H1 (cell line): Measurements from ENCODE around the gene ABL2. TPM values are rescaled to one million over a fixed set of nuclear protein-coding genes. Genes with fewer than 3 reads are reported as not detected.

ENCODE experiments used
- CTCF ChIA-PET: fragments of 300-600 bp; sonication (Branson Sonifier 250); formaldehyde crosslinking; loops from one replicate; lab custom pipeline; 2021; ENCODE audit not compliant: partially characterized antibody; lab: Charles Lee
- POLR2A ChIA-PET: fragments of 300-600 bp; sonication (Branson Sonifier 250); formaldehyde crosslinking; loops from one replicate; lab custom pipeline; 2021; ENCODE audit warnings: inconsistent platforms; ENCODE audit not compliant: partially characterized antibody; lab: Charles Lee
- DNase-seq, 2 experiments: peaks; one replicate each; pipeline versions ENCODE4 v3.0.0 to v3.0.0-alpha.2; 2010 to 2022; ENCODE audit warnings: low spot score in 2 of 2, low read depth in 1 of 2, mixed read lengths in 1 of 2
- FAIRE-seq: peaks from 2 replicates; lab custom pipeline; 2011; peaks lifted over from hg19 to GRCh38; lab: Jason Lieb, UNC
- H2AFZ ChIP-seq: 2 replicates; pipeline ENCODE4 v1.8.1; 2012; ENCODE audit warnings: low read length, inconsistent platforms
- H2AK5ac ChIP-seq: 2 replicates; pipeline ENCODE4 v1.6.1; 2013; ENCODE audit warnings: low read depth, low read length
- H2BK120ac ChIP-seq: replicated peaks from 2 replicates; pipeline ENCODE3; 2013; ENCODE audit warnings: low read depth, low read length, inconsistent platforms
- H2BK12ac ChIP-seq: 2 replicates; pipeline ENCODE4 v1.6.1; 2013; ENCODE audit warnings: low read depth, low read length
- H2BK15ac ChIP-seq: 2 replicates; pipeline ENCODE4 v1.6.1; 2013; ENCODE audit warnings: low read length
- H2BK20ac ChIP-seq: 2 replicates; pipeline ENCODE4 v1.6.1; 2013; ENCODE audit warnings: low read length
- H2BK5ac ChIP-seq: 2 replicates; pipeline ENCODE4 v1.6.1; 2013; ENCODE audit warnings: low read depth, low read length
- H3K14ac ChIP-seq: 2 replicates; pipeline ENCODE4 v1.6.1; 2013; ENCODE audit warnings: inconsistent platforms; ENCODE audit not compliant: insufficient read length
- H3K18ac ChIP-seq: 2 replicates; pipeline ENCODE4 v1.6.1; 2013; ENCODE audit warnings: low read length; ENCODE audit errors: extremely low read depth
- H3K23ac ChIP-seq: 2 replicates; pipeline ENCODE4 v1.6.1; 2013; ENCODE audit warnings: inconsistent platforms; ENCODE audit not compliant: insufficient read length
- H3K23me2 ChIP-seq: 2 replicates; pipeline ENCODE4 v1.6.1; 2013; ENCODE audit warnings: low read depth, low read length
- H3K27ac ChIP-seq: 2 replicates; pipeline ENCODE4 v1.6.1; 2011; ENCODE audit warnings: low read depth, low read length, inconsistent platforms
- H3K27me3 ChIP-seq, 4 experiments: replicated peaks in 1 of 4; 1 replicate in 1 of 4; 2 replicates in 3 of 4; pipeline versions ENCODE4 v1.6.1 to v1.8.1; 2011 to 2013; ENCODE audit warnings: low read length in 3 of 4, mild to moderate bottlenecking in 3 of 4, inconsistent platforms in 2 of 4, mixed read lengths in 2 of 4, moderate library complexity in 1 of 4; ENCODE audit not compliant: control insufficient read depth in 3 of 4, insufficient read depth in 3 of 4; ENCODE audit errors: extremely low read depth in 1 of 4
- H3K36me3 ChIP-seq, 4 experiments: 2 replicates each; pipeline versions ENCODE4 v1.6.1 to v1.8.1; 2011 to 2013; ENCODE audit warnings: mild to moderate bottlenecking in 4 of 4, low read length in 3 of 4, moderate library complexity in 2 of 4, control low read depth in 1 of 4, inconsistent platforms in 1 of 4; ENCODE audit not compliant: insufficient read depth in 4 of 4, control insufficient read depth in 2 of 4
- H3K4ac ChIP-seq: replicated peaks from 2 replicates; pipeline ENCODE3; 2013; ENCODE audit warnings: low read length, low read depth, mixed read lengths, inconsistent platforms; ENCODE audit not compliant: insufficient read length
- H3K4me1 ChIP-seq, 4 experiments: replicated peaks in 1 of 4; 1 replicate in 1 of 4; 2 replicates in 3 of 4; pipeline versions ENCODE4 v1.6.1 to v1.8.1; 2011 to 2013; ENCODE audit warnings: low read length in 3 of 4, inconsistent platforms in 2 of 4, mixed read lengths in 1 of 4; ENCODE audit not compliant: insufficient read depth in 4 of 4, control insufficient read depth in 3 of 4
- H3K4me2 ChIP-seq, 2 experiments: 2 replicates each; pipeline versions ENCODE4 v1.6.1 to v1.8.1; 2011 to 2013; ENCODE audit warnings: low read depth in 2 of 2, low read length in 2 of 2, control low read depth in 1 of 2, inconsistent platforms in 1 of 2, mild to moderate bottlenecking in 1 of 2; ENCODE audit not compliant: insufficient read depth in 1 of 2
- H3K4me3 ChIP-seq, 4 experiments: fragments of 200-600, 300-600 bp in 1 of 4; sonication (generic), shearing (Covaris generic), sonication (Bioruptor Twin) in 1 of 4; 2 replicates each; pipeline versions ENCODE4 v1.5.1 to v1.8.1; 2011 to 2016; ENCODE audit warnings: low read length in 4 of 4, low read depth in 3 of 4, control low read depth in 2 of 4, inconsistent platforms in 2 of 4, mild to moderate bottlenecking in 2 of 4, mixed read lengths in 1 of 4, moderate library complexity in 1 of 4; ENCODE audit not compliant: insufficient read depth in 2 of 4; ENCODE audit errors: extremely low read depth in 1 of 4
- H3K56ac ChIP-seq: replicated peaks from 2 replicates; pipeline ENCODE3; 2013; ENCODE audit warnings: low read depth, mild to moderate bottlenecking, mixed read lengths, low read length, inconsistent platforms; ENCODE audit not compliant: insufficient read length
- H3K79me1 ChIP-seq: 2 replicates; pipeline ENCODE4 v1.6.1; 2013; ENCODE audit warnings: low read depth, low read length, control low read depth
- H3K79me2 ChIP-seq, 2 experiments: 2 replicates each; pipeline versions ENCODE4 v1.6.1 to v1.8.1; 2012 to 2013; ENCODE audit warnings: low read length in 2 of 2, mild to moderate bottlenecking in 2 of 2, inconsistent platforms in 1 of 2; ENCODE audit not compliant: insufficient read depth in 2 of 2, control insufficient read depth in 1 of 2
- H3K9ac ChIP-seq, 4 experiments: replicated peaks in 1 of 4; 1 replicate in 1 of 4; 2 replicates in 3 of 4; pipeline versions ENCODE4 v1.6.1 to v1.8.1; 2011 to 2013; ENCODE audit warnings: low read depth in 3 of 4, low read length in 3 of 4, control low read depth in 2 of 4, mild to moderate bottlenecking in 2 of 4, moderate library complexity in 2 of 4, inconsistent platforms in 1 of 4; ENCODE audit errors: extremely low read depth in 1 of 4
- H3K9me3 ChIP-seq, 2 experiments: 2 replicates each; pipeline versions ENCODE4 v1.6.1 to v1.8.1; 2012 to 2013; ENCODE audit warnings: mild to moderate bottlenecking in 2 of 2, moderate library complexity in 2 of 2, control low read depth in 1 of 2, inconsistent platforms in 1 of 2, low read depth in 1 of 2, low read length in 1 of 2, mixed read lengths in 1 of 2; ENCODE audit not compliant: insufficient read depth in 2 of 2
- H4K20me1 ChIP-seq, 2 experiments: replicated peaks in 1 of 2; 2 replicates each; pipeline versions ENCODE3 to v1.8.1; 2011 to 2013; ENCODE audit warnings: inconsistent platforms in 2 of 2, low read length in 2 of 2, mild to moderate bottlenecking in 1 of 2; ENCODE audit not compliant: insufficient read depth in 2 of 2, control insufficient read depth in 1 of 2
- H4K5ac ChIP-seq: 2 replicates; pipeline ENCODE4 v1.6.1; 2013; ENCODE audit warnings: low read length, low read depth, mixed read lengths, inconsistent platforms; ENCODE audit not compliant: insufficient read length
- H4K8ac ChIP-seq: 2 replicates; pipeline ENCODE4 v1.8.0; 2013; ENCODE audit warnings: mild to moderate bottlenecking, moderate library complexity, low read length, inconsistent platforms; ENCODE audit not compliant: insufficient read depth; ENCODE audit errors: extremely low read depth
- H4K91ac ChIP-seq: replicated peaks from 2 replicates; pipeline ENCODE3; 2013; ENCODE audit warnings: low read length, mixed read lengths, inconsistent platforms; ENCODE audit not compliant: insufficient read length
- JUN ChIP-seq: IDR thresholded peaks from 2 replicates; pipeline ENCODE4 v1.6.1; 2011; ENCODE audit warnings: low read depth, mild to moderate bottlenecking, improper control_type of control experiment, low read length
- RBBP5 ChIP-seq: IDR thresholded peaks from 2 replicates; pipeline ENCODE4 v1.7.1; 2012; ENCODE audit warnings: low read depth, mild to moderate bottlenecking, inconsistent platforms, low read length, moderate library complexity, borderline replicate concordance
- SP2 ChIP-seq: IDR thresholded peaks from 2 replicates; pipeline ENCODE4 v1.6.1; 2012; ENCODE audit warnings: mild to moderate bottlenecking, low read length, inconsistent platforms
- WGBS, 2 experiments: shearing (Covaris generic) in 1 of 2; methylation state at CpG; one replicate each; pipeline versions ENCODE4 v1.1.6 to v1.1.7; 2013 to 2015; ENCODE audit warnings: low lambda C conversion rate in 2 of 2, mixed read lengths in 2 of 2, inconsistent platforms in 1 of 2, low coverage in 1 of 2, missing lambda C conversion rate in 1 of 2; ENCODE audit not compliant: insufficient replicate concordance in 2 of 2, insufficient coverage in 1 of 2, insufficient read length in 1 of 2; ENCODE audit errors: extremely low coverage in 1 of 2, missing lambda C conversion rate in 1 of 2; 5-methylcytosine and 5-hydroxymethylcytosine counted together
- polyA plus RNA-seq, 7 experiments: library from polyadenylated mRNA; depleted of rRNA in 3 of 7; stranded (reverse) in 5 of 7; unstranded in 2 of 7; fragments of >200 nt in 5 of 7; fragments of 200-250 nt in 2 of 7; gene quantifications; 1 replicate in 5 of 7; 2 replicates in 1 of 7; 4 replicates in 1 of 7; pipeline versions ENCODE4 v1.2.1 to v1.2.3, GENCODE V29; 2011 to 2013; ENCODE audit warnings: missing spikeins in 2 of 7, mixed read lengths in 2 of 7
- total RNA-seq: library from RNA; stranded (reverse); fragmentation: NEBNext Ultra II Directional; extraction: Animal tissue kit (Norgen Biotek cat#: 25700); gene quantifications from 2 replicates; pipeline ENCODE4 v1.2.1, GENCODE V29; 2021

ABL2 gene
- total and polyA plus RNA-seq, 2 of the 8 experiments (the other 6 are each of a cell fraction or from before 2014, with no cell fraction given) = 4.5 to 19.1 TPM

DNA sequence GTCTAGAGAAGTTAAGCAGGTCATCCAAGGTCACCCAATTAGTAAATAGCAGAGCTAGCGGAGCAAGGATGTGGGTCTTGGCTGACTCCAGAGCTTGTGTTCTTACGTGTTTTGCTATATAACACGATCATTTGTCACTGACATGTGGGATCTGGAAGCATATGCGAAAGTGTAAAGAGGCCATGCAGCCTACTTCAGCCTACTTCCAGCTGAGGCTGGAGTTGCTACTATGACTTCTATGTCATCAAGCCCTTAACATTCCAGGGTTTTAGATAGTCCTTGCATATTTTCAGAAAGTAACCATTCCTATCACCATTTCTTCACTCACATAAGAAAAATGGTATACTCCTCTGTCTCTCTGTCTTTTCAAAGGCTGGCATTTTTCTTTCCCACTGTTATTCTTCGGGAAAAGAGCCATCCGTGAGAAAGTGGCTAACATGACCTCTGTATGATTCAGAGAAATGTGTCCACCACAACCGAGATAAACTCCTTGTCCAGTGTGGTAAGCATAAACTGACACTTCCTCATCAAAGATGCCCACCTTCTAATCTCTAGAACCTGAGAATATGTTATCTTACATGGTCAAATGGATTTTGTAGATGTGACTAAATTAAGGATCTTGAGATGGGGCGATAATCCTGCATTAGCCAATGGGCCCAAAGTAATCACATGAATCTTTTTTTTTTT lies 24.0 kb upstream of the ABL2 start:
- H2BK15ac ChIP-seq = no peak overlapping the region
- CTCF ChIA-PET = interaction anchor here (1.1 kb wide), 1 partner anchor 117 kb away, joined by 3 read pairs; no protein-coding TSS in a partner anchor
- no peak for FAIRE-seq

More for the DNA sequence above, 24.0 kb upstream of the ABL2 start:
- no peak overlapping the region for H4K5ac ChIP-seq
- no peaks in the 10 kb centered on the region for H3K79me1 ChIP-seq
- H2BK5ac ChIP-seq = no peak overlapping the region
- H3K4me2 ChIP-seq = no peak overlapping the region
- H4K91ac ChIP-seq = no peak overlapping the region
- H3K9ac ChIP-seq = no peak overlapping the region
- H3K36me3 ChIP-seq = no peaks in the 10 kb centered on the region
- no peak overlapping the region for H2BK12ac ChIP-seq
- no peaks in the 10 kb centered on the region for H3K9me3 ChIP-seq
- H3K56ac ChIP-seq = no peak overlapping the region
- TF ChIP-seq JUN (no peak), SP2 (no peak), RBBP5 (no peak)
- H3K79me2 ChIP-seq = no peaks in the 10 kb centered on the region
- no peak overlapping the region for H3K4ac ChIP-seq
- no peak overlapping the region for H2BK20ac ChIP-seq
- H4K8ac ChIP-seq = no peak overlapping the region
- no peak overlapping the region for H3K18ac ChIP-seq
- H3K23ac ChIP-seq = no peak overlapping the region
- no peak overlapping the region for H3K27ac ChIP-seq
- WGBS, 2 experiments = 93% methylated on average over 8 of the region's 8 CpGs; no CpG with 5 or more reads in 1 of the 2 experiments
- no peak for DNase-seq
- no peaks in the 10 kb centered on the region for H3K23me2 ChIP-seq
- H3K27me3 ChIP-seq = no peaks in the 10 kb centered on the region
- H3K4me3 ChIP-seq = no peak overlapping the region
- POLR2A ChIA-PET = no interaction called here
- H2BK120ac ChIP-seq = no peak overlapping the region
- no peak overlapping the region for H2AK5ac ChIP-seq
- H2AFZ ChIP-seq = no peak overlapping the region
- no peaks in the 10 kb centered on the region for H4K20me1 ChIP-seq
- H3K14ac ChIP-seq = no peak overlapping the region
- H3K4me1 ChIP-seq = no peaks in the 10 kb centered on the region
